HepG2 (cell line): Measurements from ENCODE around the gene C5. TPM values are rescaled to one million over a fixed set of nuclear protein-coding genes. Genes with fewer than 3 reads are reported as not detected.

Experiments used
- ATAC-seq: fragments of 200-7000 bp; cut with Tn5 transposase; 3 replicates; pipeline ENCODE4 v1.9.1; 2020; ENCODE audit warnings: mild to moderate bottlenecking, moderate library complexity
- BruUV-seq: library from RNA; stranded (reverse); fragments of 400-500 nt; replicated peaks from 2 replicates; lab custom pipeline; 2021; lab: Mats Ljungman, UMichigan
- CTCF ChIA-PET: fragments of 300-600 bp; formaldehyde crosslinking; extraction: SDS; loops from one replicate; lab custom pipeline; 2021; ENCODE audit warnings: low total read pairs, inconsistent platforms, low intra/inter-chr PET ratio; lab: Yijun Ruan, JAX
- POLR2A ChIA-PET: fragments of 350-600 bp; sonication (Branson Sonifier 250); formaldehyde crosslinking; loops from one replicate; lab custom pipeline; 2020; ENCODE audit warnings: antibody characterized with exemption, inconsistent platforms; lab: Yijun Ruan, JAX
- DNase-seq: peaks from one replicate; pipeline ENCODE4 v3.0.0-alpha.2; 2015; ENCODE audit warnings: low spot score
- FAIRE-seq: peaks from 3 replicates; lab custom pipeline; 2011; peaks lifted over from hg19 to GRCh38; lab: Jason Lieb, UNC
- H2AFZ ChIP-seq: one replicate; pipeline ENCODE4 v1.6.1; 2011; ENCODE audit warnings: low read length, inconsistent platforms
- H3K27ac ChIP-seq: fragments of 300-600 bp; 3 replicates; pipeline ENCODE4 v1.8.0; 2011; ENCODE audit warnings: mixed run types, mild to moderate bottlenecking, mixed read lengths, low read length, inconsistent platforms; ENCODE audit not compliant: insufficient read depth; ENCODE audit errors: extremely low read length
- H3K27me3 ChIP-seq, 2 experiments: fragments of 200-600 bp in 1 of 2; 2 replicates in 1 of 2; 3 replicates in 1 of 2; pipeline versions ENCODE4 v1.6.0 to v1.8.0; 2011; ENCODE audit warnings: low read length in 2 of 2, mild to moderate bottlenecking in 2 of 2, moderate library complexity in 2 of 2, inconsistent platforms in 1 of 2; ENCODE audit not compliant: insufficient read depth in 2 of 2, control insufficient read depth in 1 of 2
- H3K36me3 ChIP-seq, 2 experiments: fragments of 200-600 bp in 1 of 2; replicated peaks in 1 of 2; 2 replicates in 1 of 2; 3 replicates in 1 of 2; pipeline versions ENCODE4 v1.5.1 to v1.8.0; 2011; ENCODE audit warnings: low read length in 2 of 2, inconsistent platforms in 1 of 2; ENCODE audit not compliant: insufficient read depth in 2 of 2, control insufficient read depth in 1 of 2
- H3K4me1 ChIP-seq: 2 replicates; pipeline ENCODE4 v1.5.1; 2012; ENCODE audit warnings: low read length, inconsistent platforms; ENCODE audit not compliant: insufficient read depth
- H3K4me2 ChIP-seq: 2 replicates; pipeline ENCODE4 v1.6.0; 2011; ENCODE audit warnings: low read depth, low read length, inconsistent platforms
- H3K4me3 ChIP-seq, 3 experiments: fragments of 200-600 bp in 1 of 3; sonication (generic), shearing (Covaris generic) in 1 of 3; replicated peaks in 1 of 3; 2 replicates each; pipeline ENCODE4 v1.5.1; 2011 to 2016; ENCODE audit warnings: low read length in 3 of 3, inconsistent platforms in 2 of 3, low read depth in 2 of 3, mild to moderate bottlenecking in 2 of 3, control low read depth in 1 of 3, mixed read lengths in 1 of 3; ENCODE audit not compliant: insufficient read depth in 1 of 3
- H3K79me2 ChIP-seq: one replicate; pipeline ENCODE4 v1.6.1; 2011; ENCODE audit warnings: low read length, inconsistent platforms; ENCODE audit not compliant: insufficient read depth
- H3K9ac ChIP-seq: 2 replicates; pipeline ENCODE4 v1.6.0; 2011; ENCODE audit warnings: mild to moderate bottlenecking, low read depth, low read length, inconsistent platforms; ENCODE audit not compliant: insufficient read depth
- H3K9me3 ChIP-seq: 2 replicates; pipeline ENCODE4 v1.5.1; 2012; ENCODE audit warnings: mild to moderate bottlenecking, low read length
- H4K20me1 ChIP-seq: 2 replicates; pipeline ENCODE4 v1.6.0; 2011; ENCODE audit warnings: inconsistent platforms, mild to moderate bottlenecking, low read length, moderate library complexity; ENCODE audit not compliant: insufficient read depth
- CENPT ChIP-seq: sonication (generic); formaldehyde crosslinking; IDR thresholded peaks from 2 replicates; pipeline ENCODE4 v1.8.0; 2022; ENCODE audit warnings: low read depth, mild to moderate bottlenecking, moderate library complexity, missing genetic modification reagents
- KDM4B ChIP-seq: sonication (generic); formaldehyde crosslinking; IDR thresholded peaks from 2 replicates; pipeline ENCODE4 v1.4.0; 2020; ENCODE audit warnings: missing genetic modification reagents
- MYC ChIP-seq: sonication (generic); formaldehyde crosslinking; IDR thresholded peaks from 2 replicates; pipeline ENCODE4 v1.9.0; 2021; ENCODE audit warnings: missing genetic modification reagents, borderline replicate concordance
- MYPOP ChIP-seq: sonication (generic); formaldehyde crosslinking; IDR thresholded peaks from 2 replicates; pipeline ENCODE4 v1.8.1; 2023; ENCODE audit warnings: mild to moderate bottlenecking, moderate library complexity, missing genetic modification reagents
- NCOA2 ChIP-seq: sonication (generic); formaldehyde crosslinking; IDR thresholded peaks from 2 replicates; pipeline ENCODE4 v1.8.0; 2022; ENCODE audit warnings: inconsistent platforms
- NCOA5 ChIP-seq: sonication (generic); formaldehyde crosslinking; IDR thresholded peaks from 2 replicates; pipeline ENCODE4 v1.4.0; 2020; ENCODE audit warnings: missing genetic modification reagents
- NR1H2 ChIP-seq: sonication (generic); formaldehyde crosslinking; IDR thresholded peaks from 2 replicates; pipeline ENCODE4 v1.8.1; 2022; ENCODE audit warnings: low read depth, missing genetic modification reagents, borderline replicate concordance
- PHB2 ChIP-seq: fragments of 450-650 bp; IDR thresholded peaks from 2 replicates; pipeline ENCODE4 v1.6.1; 2018; ENCODE audit not compliant: partially characterized antibody
- THAP8 ChIP-seq: sonication (generic); formaldehyde crosslinking; IDR thresholded peaks from 2 replicates; pipeline ENCODE4 v1.5.1; 2020; ENCODE audit warnings: missing genetic modification reagents, mild to moderate bottlenecking, borderline replicate concordance
- ZBTB37 ChIP-seq: sonication (generic); formaldehyde crosslinking; IDR thresholded peaks from 2 replicates; pipeline ENCODE4 v1.4.0; 2020; ENCODE audit warnings: mild to moderate bottlenecking, missing genetic modification reagents
- ZFP82 ChIP-seq: sonication (generic); formaldehyde crosslinking; IDR thresholded peaks from 2 replicates; pipeline ENCODE4 v1.5.1; 2020; ENCODE audit warnings: mild to moderate bottlenecking, missing genetic modification reagents, borderline replicate concordance
- ZKSCAN5 ChIP-seq: sonication (generic); formaldehyde crosslinking; IDR thresholded peaks from 2 replicates; pipeline ENCODE4 v1.5.1; 2020; ENCODE audit warnings: mild to moderate bottlenecking, missing genetic modification reagents
- ZNF446 ChIP-seq: sonication (generic); formaldehyde crosslinking; IDR thresholded peaks from 2 replicates; pipeline ENCODE4 v1.5.0; 2020; ENCODE audit warnings: mild to moderate bottlenecking, missing genetic modification reagents
- ZNF546 ChIP-seq: sonication (generic); formaldehyde crosslinking; conservative IDR thresholded peaks from 2 replicates; pipeline ENCODE4 v1.8.1; 2023; ENCODE audit warnings: mild to moderate bottlenecking, missing genetic modification reagents
- ZNF674 ChIP-seq: sonication (generic); formaldehyde crosslinking; IDR thresholded peaks from 2 replicates; pipeline ENCODE4 v1.5.0; 2020; ENCODE audit warnings: low read depth, mild to moderate bottlenecking, missing genetic modification reagents
- ZNF724P ChIP-seq: sonication (generic); formaldehyde crosslinking; IDR thresholded peaks from 2 replicates; pipeline ENCODE4 v1.8.0; 2022; ENCODE audit warnings: missing genetic modification reagents, borderline replicate concordance
- ZNF770 ChIP-seq: sonication (generic); formaldehyde crosslinking; IDR thresholded peaks from 2 replicates; pipeline ENCODE4 v1.5.0; 2020; ENCODE audit warnings: mild to moderate bottlenecking, missing genetic modification reagents
- ZNF784 ChIP-seq: sonication (generic); formaldehyde crosslinking; IDR thresholded peaks from 2 replicates; pipeline ENCODE4 v1.5.1; 2020; ENCODE audit warnings: missing genetic modification reagents, mild to moderate bottlenecking, borderline replicate concordance
- in situ Hi-C: cut with HindIII; loops from 2 replicates; pipeline ENCODE4 v1.10.0; 2017; ENCODE audit warnings: low pct_unique_long_range_greater_than_20kb; ENCODE audit not compliant: extremely low pct_ligation_motif_present
- intact Hi-C: fragments of 100-400 bp; cut with micrococcal nuclease; formaldehyde crosslinking; loops from one replicate; pipeline ENCODE4 v1.10.0; 2022; ENCODE audit not compliant: unreplicated experiment
- polyA plus RNA-seq, 8 experiments: library from polyadenylated mRNA; depleted of rRNA in 3 of 8; stranded (reverse) in 7 of 8; unstranded in 1 of 8; fragments of >200 nt; fragmentation: Illumina TruSeq in 4 of 8; extraction: Trizol in 4 of 8; gene quantifications; 2 replicates each; pipeline versions ENCODE4 v1.2.1 to v1.2.3, GENCODE V29; 2011 to 2016; ENCODE audit warnings: low read depth in 4 of 8, missing spikeins in 1 of 8, mixed read lengths in 1 of 8; ENCODE audit not compliant: insufficient read depth in 1 of 8
- total RNA-seq, 5 experiments: library from RNA; depleted of rRNA; stranded (reverse); fragments of >200 nt; fragmentation: Illumina TruSeq; extraction: Trizol; gene quantifications; 2 replicates each; pipeline ENCODE4 v1.2.3, GENCODE V29; 2016; ENCODE audit warnings: low read depth in 1 of 5

The C5 gene
- total and polyA plus RNA-seq, 2 of the 13 experiments (the other 11 are each of a cell fraction or from before 2014, with no cell fraction given), result 57.6 to 192 TPM

GRCh38 chr9:121098567-121099198 lies 48.6 kb upstream of the C5 start (continued):
- TF ChIP-seq ZBTB37 (CRISPR knock-in tag), result no peak
- no peak for TF ChIP-seq ZFP82
- no peak for TF ChIP-seq NR1H2 (CRISPR knock-in tag)
- TF ChIP-seq ZNF546, result no peak
- no peak for TF ChIP-seq PHB2
- TF ChIP-seq KDM4B (CRISPR knock-in tag), result no peak
- no peak for TF ChIP-seq ZNF674 (CRISPR knock-in tag)
- no peak for TF ChIP-seq NCOA2 (CRISPR knock-in tag)
- no peak for TF ChIP-seq CENPT (CRISPR knock-in tag)

GRCh38 chr9:121095057-121095456 lies 45.0 kb upstream of the C5 start:
- POLR2A ChIA-PET, result no interaction called here
- Histone ChIP-seq H3K4me2 (no peak overlapping the region), H3K4me1 (no peaks in the 10 kb centered on the region), H3K79me2 (no peaks in the 10 kb centered on the region), H3K9me3 (no peaks in the 10 kb centered on the region), H3K27me3 (no peaks in the 10 kb centered on the region), H4K20me1 (no peaks in the 10 kb centered on the region), H3K4me3 (no peak overlapping the region), H2AFZ (no peak overlapping the region), H3K27ac (no peak overlapping the region), H3K36me3 (0 out of 5 replicates have a peak, but pooled peaks cover 0 to 3% of the 10 kb centered on the region in 2 experiments), H3K9ac (no peak overlapping the region)
- no peak for DNase-seq
- intact Hi-C loops, result no loop called here
- no TSS peak for BruUV-seq
- ATAC-seq, result no peak
- CTCF ChIA-PET, result no interaction called here
- in situ Hi-C loops, result no loop called here
- FAIRE-seq, result no peak
- TF ChIP-seq ZNF784 (no peak), THAP8 (CRISPR knock-in tag) (no peak), MYC (CRISPR knock-in tag) (no peak), ZNF770 (CRISPR knock-in tag) (no peak), ZKSCAN5 (CRISPR knock-in tag) (no peak), ZNF446 (CRISPR knock-in tag) (no peak), ZNF724P (CRISPR knock-in tag) (no peak), MYPOP (CRISPR knock-in tag) (no peak), NCOA5 (CRISPR knock-in tag) (no peak)
